GM18517 (cell line): ENCODE data around the gene PDIA6.

Experiments used
- ATAC-seq: cut with Tn5 transposase; IDR thresholded peaks from one replicate; pipeline ENCODE4 v1.9.1; 2021; ENCODE audit warnings: mild to moderate bottlenecking, moderate library complexity; ENCODE audit not compliant: unreplicated experiment

Gene PDIA6

DNA sequence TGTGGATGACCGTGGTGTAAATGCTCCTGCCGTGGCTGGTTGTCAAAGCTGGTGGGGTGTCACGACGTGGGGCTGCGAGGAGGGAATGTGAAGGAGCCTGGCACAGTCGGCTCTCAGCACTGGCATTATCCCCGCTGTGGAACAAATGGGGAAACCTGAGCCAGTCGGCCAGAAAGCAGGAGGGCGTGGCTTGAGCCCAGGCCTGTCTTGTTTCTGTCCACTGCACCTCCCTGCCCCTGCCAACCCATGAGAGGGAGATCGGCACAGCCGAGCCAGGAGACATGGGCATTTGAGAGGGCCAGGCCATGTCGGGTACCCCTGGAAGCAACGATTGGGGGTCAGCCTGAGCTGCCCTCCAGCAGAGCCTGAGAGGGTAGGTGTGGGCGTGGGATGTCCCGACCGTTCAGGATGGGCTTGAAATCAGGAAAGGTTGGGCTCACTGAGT is 44.5 kb downstream of the PDIA6 start:
- no peak for ATAC-seq

DNA sequence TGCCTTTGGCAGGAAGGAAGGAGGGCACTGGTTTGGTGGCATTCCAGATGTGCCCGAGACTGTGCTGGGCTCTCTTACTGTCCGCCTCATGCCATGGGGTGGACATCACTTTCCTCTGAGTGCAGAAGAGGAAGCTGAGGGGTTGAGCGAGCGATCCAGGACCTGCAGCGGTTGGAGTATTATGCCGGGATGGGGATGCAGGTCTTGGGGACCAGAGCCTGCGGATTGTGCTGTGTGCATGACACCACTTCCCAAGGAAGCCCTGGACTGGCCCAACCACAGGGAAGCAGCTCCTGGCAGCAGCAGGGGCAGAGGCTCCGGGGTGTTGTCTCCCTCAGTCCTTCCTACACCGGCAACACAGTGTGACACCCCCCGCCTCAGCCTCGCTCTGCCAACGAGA is 46.7 kb downstream of the PDIA6 start:
- no peak for ATAC-seq

DNA sequence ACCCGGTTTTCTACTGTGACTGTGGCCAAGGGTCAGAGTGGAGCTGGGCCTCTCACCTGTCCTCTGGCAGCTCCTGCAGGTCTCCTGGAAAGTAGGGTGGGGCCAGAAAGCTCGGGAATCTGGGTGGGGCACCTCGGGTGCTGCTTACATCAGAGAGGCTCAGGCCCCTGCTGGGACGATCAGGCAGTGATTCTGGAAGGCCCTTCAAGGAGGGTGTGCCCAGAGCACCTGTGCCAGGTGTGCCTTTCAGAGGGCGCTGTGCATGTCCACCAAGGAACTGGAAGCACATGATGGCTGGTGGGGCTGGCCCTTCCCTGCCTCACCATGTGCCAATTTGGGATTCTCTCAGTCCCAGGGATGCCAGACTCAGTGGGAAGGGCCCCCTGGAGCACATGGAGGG is 47.1 kb downstream of the PDIA6 start:
- ATAC-seq, result no peak

DNA sequence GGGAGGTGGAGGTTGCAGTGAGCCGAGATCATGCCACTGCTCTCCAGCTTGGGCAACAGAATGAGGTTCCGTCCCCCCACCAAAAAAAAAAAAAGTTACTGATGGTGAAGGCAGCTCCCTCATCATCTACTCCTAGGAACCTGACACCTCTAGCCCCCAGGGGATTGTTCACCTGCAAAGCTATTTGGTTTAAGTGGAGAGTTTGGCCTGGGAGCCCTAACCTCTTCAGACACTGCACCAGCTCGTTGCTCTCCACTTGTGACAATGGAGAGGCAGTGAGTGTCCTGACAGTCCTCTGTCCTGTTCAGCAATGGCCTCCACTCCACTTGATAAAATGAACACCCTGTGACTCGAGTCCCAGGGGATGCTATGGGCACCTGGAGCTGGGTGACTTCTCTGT is 47.7 kb downstream of the PDIA6 start:
- ATAC-seq, result no peak

DNA sequence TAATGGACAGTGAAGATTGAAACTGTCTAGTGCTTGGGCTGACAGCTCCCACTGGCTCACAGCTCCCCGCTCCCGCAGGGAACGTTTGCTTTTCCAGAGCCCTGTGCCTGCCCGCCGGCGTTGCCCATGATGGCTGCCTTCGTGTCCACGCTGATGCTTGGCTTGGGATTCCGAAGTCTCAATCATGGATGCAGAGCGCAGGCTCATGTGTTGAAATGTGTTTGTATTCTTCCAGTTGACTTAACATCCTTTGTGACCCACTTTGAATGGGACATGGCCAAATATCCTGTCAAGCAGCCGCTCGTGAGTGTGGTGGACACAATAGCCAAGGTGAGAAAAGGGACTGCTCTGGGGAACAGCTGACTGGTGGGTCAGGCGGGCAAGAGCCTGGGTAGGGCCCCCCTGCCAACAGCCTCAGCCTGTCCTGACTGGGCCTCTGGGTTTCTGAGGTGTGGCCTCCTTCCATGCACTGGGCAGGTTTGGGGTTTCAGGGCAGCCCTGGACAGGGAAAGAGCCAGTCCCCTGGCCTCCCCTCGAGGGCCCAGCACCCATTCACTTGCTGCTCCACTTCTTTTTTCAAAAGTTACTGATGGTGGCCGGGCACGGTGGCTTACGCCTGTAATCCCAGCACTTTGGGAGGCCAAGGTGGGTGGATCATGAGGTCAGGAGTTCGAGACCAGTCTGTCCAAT is 48.3 kb downstream of the PDIA6 start:
- no peak for ATAC-seq

DNA sequence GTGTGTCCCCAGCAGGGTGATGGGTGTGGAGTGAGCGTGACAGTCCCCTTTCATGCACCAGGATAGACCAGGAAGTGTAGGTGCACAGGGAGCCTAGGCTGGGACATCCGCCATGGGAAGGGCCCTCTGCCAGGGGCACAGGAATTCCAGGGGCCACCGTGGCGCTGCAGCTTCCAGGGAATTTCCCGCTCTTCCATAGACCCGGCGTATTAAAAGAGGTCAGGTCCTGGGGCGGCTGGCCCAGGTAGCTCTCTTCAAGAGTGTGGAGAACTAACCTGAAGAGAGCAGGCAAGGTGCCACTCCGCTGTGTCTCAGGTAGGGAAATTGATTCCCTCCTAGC is 49.2 kb downstream of the PDIA6 start:
- ATAC-seq, result no peak

DNA sequence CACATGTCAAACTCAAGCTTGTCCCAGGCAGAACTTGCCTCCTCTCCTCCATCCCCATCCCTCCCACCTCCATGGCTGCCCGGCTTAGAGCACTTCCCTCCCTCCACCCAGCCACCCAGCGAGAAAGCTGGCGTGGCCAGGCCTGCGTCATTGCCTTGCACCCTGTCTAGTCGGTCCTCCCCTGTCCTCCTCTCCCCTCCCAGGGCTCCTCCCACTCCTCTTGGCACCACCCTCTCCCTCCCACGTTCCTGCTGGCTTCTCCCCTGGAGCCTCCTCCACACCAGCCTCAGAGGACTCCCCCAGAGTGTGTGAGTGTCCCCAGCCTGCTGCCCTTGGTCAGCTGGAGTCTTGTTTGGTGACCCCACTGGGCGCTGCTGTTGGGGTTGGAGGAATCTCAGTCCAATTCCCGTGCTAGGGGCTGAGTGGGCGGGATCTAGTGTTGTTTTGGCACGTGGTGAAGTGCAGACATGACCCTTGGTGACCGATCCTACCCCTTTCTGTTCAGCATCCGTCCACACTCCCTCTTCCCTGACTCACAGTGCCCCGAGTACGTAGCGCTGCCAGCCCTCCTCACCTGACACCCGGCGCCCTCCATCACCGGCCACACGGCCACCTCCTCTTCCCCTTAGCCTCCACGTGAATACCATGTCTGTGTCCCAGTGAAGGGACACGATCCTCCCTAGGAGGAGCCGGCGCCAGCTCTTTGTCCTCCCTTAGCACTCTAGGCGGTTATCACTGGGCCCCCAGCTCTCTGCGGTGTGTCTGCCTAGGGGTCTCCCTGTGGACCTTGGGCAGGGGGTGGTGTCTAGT is 49.7 kb downstream of the PDIA6 start:
- ATAC-seq, result no peak

DNA sequence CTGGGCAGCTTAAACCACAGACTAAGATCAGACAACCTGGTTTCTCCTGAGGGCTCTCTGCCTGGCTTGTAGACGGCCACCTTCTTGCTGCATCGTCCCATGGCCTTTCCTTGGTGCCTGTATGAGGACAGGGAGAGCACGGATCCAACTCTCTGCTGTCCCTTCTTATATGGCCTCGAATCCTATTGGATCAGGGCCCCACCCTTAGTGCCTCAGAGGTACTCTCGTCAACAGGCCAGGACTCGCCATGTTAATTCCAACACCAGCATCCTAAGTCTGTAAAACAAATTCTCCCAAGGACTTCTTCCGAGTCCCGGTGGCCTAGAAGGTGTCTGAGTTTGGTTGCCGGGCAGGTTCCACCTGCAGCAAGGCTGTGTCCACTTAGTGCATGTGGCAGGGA is 51.0 kb downstream of the PDIA6 start:
- no peak for ATAC-seq

DNA sequence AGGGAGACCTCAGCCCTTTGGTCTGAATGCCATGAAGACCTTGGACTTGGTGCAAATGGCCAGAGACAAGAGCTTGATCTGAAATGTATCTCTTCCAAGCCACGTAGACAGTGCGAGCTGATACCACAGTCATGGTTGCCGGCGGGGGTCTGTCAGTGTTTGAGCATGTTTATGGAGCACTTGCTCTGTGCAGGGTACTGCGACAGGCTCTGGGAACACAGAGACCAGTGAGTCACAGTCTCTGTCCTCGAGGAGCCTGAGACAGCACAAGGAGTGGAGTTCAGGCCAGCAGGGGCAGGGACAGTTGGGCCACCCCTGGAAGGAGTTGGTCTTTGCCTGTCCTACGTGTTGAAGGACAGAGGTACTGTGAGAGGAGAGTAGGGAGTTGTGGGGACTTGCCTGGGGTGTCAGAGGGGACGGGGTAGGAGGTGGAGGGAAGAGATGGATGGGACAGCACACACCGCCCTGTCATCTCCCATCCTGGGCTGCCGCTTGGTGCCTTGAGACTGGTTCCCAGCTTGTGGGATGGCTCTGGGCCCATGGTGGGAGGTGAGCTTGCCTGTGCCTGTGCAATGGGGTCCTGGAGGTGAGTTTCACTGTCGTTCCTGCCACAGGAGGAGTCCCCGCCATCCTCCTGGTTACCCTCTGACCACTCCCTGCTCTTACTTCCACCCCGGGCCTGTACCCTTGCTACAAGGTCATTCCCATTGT is 51.6 kb downstream of the PDIA6 start:
- no peak for ATAC-seq

DNA sequence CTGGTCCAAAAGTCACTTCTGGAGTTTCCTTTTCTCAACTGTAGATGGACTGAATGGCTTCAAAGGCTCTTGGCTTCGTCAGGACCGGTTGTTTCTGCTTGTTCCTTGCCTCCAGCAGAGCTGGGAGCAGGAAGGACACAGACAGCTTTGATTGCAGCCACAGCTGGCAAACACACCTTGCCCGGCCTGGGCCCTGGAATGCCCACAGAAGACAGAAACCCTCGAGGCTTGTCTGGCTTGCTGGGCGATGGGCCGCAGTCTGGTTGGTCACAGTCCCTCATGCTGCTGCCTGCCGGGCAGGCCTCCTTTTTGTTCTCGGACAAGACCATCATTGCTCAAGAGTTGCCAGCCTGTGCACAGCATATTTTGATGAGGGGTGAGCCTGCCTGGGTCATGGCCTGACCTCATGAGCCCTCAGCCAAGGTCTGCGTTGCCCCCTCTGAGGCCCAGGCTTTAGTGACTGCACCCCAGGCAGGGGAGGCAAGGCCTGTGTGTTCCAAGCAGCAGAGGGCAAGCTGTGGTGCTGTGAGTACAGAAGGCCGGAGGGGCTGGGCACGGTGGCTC is 53.4 kb downstream of the PDIA6 start:
- ATAC-seq, result no peak

DNA sequence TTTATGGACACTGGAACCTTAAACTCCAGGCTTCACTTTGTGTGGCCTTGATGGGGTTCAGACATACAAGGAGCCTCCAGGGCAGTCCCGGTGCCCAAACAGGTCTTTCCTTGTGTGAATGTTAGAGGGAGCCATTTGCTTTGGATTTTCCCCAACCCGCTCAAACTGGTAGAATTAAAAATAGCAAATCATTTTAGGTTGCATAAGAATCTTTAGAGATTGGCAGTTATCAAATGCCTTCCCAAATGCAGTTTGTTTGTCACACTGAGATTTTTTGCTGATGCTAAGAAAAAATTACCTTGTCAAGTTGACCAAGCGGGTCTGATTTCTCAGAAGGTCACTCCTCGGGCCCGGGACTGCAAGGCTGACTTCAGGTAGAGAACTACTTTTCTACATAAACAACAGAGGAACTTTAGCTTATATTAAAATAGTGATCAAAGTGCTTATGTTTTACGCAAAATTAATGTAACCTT is 54.7 kb downstream of the PDIA6 start:
- ATAC-seq, result no peak

DNA sequence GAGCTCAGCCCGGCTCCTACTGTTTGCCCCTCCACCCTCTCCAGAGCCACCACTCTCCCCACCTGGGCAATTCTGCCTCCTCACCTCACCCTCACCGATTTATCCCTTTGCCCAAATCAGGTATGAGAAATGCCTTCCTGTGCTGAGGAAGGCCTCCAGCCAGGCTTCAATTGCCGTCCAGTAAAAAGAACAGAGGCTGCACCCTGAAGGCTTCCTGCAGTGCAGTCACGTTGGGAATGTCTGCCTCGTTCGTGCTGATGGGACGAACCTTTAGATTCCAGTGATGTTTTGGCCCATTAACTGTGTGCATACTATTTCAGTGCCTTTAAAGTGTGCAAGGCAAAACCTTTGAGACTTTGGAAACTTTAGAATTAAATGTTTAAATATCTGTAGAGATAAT is 57.0 kb downstream of the PDIA6 start:
- no peak for ATAC-seq

DNA sequence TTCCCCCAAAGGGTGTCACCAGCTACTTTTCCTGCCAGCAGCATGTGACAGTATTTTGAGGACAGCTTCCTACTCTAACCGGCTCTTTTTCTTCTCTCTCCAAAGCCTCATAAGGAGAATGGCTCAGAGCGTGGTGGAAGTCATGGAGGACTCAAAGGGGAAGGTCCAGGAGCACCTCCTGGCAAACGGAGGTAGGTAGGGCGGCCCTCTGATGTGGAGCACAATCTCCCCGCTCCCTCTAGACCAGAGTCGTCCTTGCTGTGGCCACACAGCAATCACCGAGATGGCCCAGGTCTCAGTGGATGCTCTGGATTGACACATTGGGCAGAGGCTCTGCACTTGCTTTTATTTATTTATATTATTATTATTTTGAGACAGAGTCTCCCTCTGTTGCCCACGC is 58.7 kb downstream of the PDIA6 start:
- ATAC-seq, result no peak

DNA sequence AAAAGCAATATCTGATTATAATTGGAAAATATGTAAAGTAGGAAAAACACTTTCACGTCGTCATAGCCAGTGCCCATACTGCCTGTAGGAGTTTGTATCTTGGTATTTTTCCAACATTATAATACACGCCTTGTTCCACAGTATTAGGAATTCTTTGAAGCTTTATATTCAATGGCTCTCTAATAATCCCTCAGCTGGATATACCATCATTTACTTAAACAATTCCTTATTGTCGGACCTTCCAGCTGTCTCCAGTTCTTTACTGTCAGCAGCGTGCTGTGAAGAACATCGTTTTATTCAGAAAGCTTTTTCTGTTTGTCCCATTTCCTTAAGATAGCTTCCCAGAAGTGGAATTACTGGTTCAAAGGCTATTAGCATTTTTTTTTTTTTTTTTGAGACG is 59.4 kb downstream of the PDIA6 start:
- ATAC-seq, result no peak

DNA sequence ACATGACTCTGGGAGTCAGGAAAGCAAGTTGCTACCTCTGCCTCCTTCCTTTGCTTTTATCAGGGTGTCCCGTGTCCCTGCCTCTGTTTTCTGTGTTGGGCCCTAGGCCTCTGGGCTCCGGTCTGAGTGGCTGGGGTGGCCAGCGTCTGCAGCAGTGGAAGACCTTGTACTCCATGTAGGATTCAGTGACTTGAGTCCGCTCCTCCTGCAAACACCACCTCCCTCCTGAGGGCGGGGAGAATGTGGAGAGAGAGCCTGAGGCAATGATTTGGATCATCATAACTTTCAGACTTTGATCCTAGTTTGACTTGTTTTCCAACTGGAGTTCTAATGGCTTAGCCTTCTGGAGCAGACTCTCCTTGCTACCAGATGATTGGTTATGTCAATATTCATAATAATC is 60.3 kb downstream of the PDIA6 start:
- no peak for ATAC-seq

DNA sequence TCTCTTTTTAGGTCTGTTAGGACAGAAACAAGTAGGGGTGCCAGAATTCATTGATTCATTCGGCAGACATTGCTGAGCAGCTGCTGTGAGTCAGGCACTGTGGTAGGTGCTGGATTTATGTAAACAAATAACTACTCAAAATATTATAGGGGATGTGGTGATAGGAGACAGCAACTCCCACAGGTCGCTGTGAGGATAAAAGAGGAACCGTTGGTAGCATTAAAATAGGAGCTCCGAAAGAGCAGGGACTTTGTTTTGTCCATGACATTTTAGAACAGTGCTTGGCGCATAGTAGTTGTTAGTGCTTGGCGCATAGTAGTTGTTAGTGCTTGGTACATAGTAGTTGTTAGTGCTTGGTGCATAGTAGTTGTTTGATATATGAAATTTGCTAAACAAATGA is 62.0 kb downstream of the PDIA6 start:
- no peak for ATAC-seq

DNA sequence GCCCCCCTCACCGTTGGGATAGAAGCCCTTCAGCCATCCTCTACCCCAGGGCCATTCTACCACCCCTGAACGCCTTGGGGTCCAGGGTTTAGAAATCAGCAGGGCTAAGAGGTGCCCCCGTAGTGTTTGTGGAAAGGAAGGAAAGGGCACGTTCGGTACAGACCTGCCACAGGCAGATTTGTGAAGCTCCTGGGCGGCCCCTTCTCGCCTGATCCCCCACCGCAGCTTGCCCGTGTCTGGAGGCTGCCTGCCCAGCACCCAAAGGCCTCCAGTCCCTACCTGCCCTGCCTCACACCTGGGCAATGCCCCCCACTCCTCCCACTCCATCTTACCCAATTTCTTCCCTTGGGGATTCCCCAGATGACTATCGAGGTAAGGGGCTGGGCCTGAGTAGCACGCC is 69.9 kb downstream of the PDIA6 start:
- ATAC-seq, result no peak

DNA sequence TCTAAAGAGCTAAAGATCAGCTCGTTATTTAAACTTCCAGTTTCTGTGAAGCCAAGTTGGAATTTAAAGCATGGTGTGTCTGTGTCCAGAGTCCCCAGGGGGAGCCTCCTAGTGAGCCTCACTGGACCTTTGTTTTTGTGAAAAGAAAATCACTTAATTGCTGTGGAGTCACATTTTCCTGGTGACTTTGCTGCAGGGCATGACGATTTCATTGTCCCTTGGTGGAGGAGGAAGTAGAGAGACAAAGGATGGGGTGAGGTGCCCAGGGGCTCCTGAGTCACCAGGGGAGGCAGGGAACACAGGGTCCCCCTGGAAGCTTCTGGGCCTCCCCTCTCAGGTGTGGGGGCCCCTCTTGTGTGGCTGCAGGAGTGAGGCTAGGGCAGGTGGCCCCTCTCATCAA is 71.4 kb downstream of the PDIA6 start:
- ATAC-seq, result no peak

DNA sequence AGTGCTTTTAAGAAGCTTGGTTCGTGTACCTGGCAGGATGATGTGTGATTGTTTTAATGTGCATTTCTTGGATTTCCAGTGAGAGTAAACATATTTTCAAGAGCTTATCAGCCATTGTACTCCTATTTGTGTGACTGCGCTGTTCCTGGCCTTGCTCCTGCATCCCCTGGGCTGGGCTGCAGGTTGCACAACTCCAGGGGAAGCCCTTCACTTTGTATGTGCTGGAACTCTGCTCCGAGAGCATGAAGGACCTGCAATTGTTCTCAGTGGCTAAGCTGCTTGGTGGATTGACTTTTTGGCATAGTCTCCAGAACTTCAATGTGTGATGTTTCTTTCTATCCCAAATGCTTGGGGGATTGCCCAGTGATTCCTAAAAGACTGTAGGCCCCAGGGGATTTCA is 72.4 kb downstream of the PDIA6 start:
- ATAC-seq, result no peak

DNA sequence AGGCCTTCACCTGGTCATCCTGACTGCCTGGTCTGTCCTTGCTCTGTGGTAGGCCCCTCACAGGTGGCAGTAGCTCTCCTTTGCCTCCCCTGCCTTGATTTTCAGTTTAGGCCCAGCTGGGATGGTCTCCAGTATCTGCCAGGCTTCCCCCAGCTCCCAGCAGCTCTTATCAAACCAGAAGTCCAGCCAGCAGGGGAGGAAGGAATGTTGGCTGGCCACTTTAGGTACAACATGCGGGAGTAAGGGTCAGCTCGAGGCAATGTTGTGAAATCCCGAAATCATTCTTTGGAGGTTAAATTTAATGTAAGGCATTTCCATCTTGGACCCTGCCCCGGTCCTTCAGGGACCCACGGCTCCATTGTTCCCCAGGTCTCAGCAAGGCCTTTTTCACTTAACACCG is 74.4 kb downstream of the PDIA6 start:
- ATAC-seq, result no peak

DNA sequence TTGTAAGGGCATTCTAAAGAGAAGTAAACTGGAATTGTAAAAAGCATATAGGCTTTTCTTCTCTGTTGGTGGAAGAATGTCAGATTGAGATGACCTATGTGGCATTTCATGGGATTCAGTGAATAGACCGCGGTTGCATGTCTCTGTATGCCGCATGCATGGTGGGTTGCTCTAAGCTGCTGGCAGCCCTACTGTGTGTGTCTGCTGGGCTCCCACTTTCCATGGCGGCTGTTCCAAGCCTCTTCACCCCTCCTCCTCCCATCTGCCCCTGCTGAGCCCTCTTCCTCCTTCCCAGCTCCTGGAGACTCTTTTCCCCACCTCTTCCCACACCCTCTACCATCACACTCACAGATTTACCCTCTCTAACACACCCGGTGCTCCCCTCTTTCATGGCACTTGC is 78.6 kb downstream of the PDIA6 start:
- no peak for ATAC-seq

DNA sequence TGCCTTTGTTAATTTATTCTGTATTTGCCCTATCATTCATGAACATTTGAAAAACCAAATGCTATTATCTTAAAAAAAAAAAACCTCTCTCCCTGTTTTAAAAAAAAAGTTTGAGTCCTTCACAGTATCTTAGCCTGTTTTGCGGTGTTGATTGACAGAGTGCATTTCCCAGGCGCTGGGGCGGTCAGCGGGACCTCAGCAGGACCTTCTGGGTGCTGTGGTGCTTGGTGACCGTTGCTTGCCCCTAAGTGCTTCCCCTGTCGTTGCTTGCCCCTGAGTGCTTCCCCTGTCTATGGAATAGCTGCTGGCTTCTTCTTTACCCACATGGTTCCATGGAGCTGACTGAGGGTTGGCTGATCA is 79.0 kb downstream of the PDIA6 start:
- ATAC-seq, result no peak
